CD14-positive monocyte (primary cell): ENCODE data around the gene EIF4B. TPM values are rescaled to one million over a fixed set of nuclear protein-coding genes. Genes with fewer than 3 reads are reported as not detected.

Experiments
- DNase-seq, 3 donors: peaks; one replicate each; pipeline ENCODE4 v3.0.0-alpha.2; 2011 to 2022
- H2AFZ ChIP-seq: 2 replicates; pipeline ENCODE4 v1.6.0; 2012; ENCODE audit warnings: mild to moderate bottlenecking, low read depth, low read length, inconsistent platforms; ENCODE audit not compliant: insufficient read depth, poor library complexity, severe bottlenecking
- H3K27ac ChIP-seq, 2 donors: 1 replicate in 1 of 2; 2 replicates in 1 of 2; pipeline ENCODE4 v1.5.1; 2012 to 2013; ENCODE audit warnings: low read length in 2 of 2, control low read depth in 1 of 2, inconsistent platforms in 1 of 2, low read depth in 1 of 2, mild to moderate bottlenecking in 1 of 2
- H3K27me3 ChIP-seq, 2 donors: one replicate each; pipeline versions ENCODE4 v1.6.0 to v1.6.1; 2011 to 2013; ENCODE audit warnings: low read length in 2 of 2; ENCODE audit not compliant: control insufficient read depth in 2 of 2, insufficient read depth in 2 of 2
- H3K36me3 ChIP-seq, 2 donors: replicated peaks in 1 of 2; 1 replicate in 1 of 2; 2 replicates in 1 of 2; pipeline versions ENCODE4 v1.5.1 to v1.6.1; 2012 to 2013; ENCODE audit warnings: low read length in 2 of 2, control low read depth in 1 of 2, inconsistent platforms in 1 of 2, mild to moderate bottlenecking in 1 of 2; ENCODE audit not compliant: insufficient read depth in 2 of 2, control insufficient read depth in 1 of 2
- H3K4me1 ChIP-seq, 2 donors: 1 replicate in 1 of 2; 2 replicates in 1 of 2; pipeline versions ENCODE4 v1.5.1 to v1.6.1; 2012 to 2013; ENCODE audit warnings: low read length in 2 of 2, control low read depth in 1 of 2, inconsistent platforms in 1 of 2, mild to moderate bottlenecking in 1 of 2, moderate library complexity in 1 of 2; ENCODE audit not compliant: insufficient read depth in 2 of 2, control insufficient read depth in 1 of 2
- H3K4me2 ChIP-seq: replicated peaks from 2 replicates; pipeline ENCODE3; 2012; ENCODE audit warnings: low read length, moderate library complexity, mild to moderate bottlenecking; ENCODE audit not compliant: poor library complexity, severe bottlenecking; ENCODE audit errors: extremely low read depth
- H3K4me3 ChIP-seq, 3 experiments: fragments of 200-600 bp in 1 of 3; sonication (generic) in 1 of 3; replicated peaks in 1 of 3; 1 replicate in 2 of 3; 2 replicates in 1 of 3; pipeline ENCODE4 v1.5.1; 2011 to 2013; ENCODE audit warnings: low read length in 3 of 3, mild to moderate bottlenecking in 3 of 3, control low read depth in 2 of 3, low read depth in 2 of 3, inconsistent platforms in 1 of 3, moderate library complexity in 1 of 3
- H3K79me2 ChIP-seq: 2 replicates; pipeline ENCODE4 v1.6.0; 2012; ENCODE audit warnings: mild to moderate bottlenecking, control low read depth, inconsistent platforms, low read length, moderate library complexity; ENCODE audit not compliant: insufficient read depth
- H3K9ac ChIP-seq: 2 replicates; pipeline ENCODE4 v1.6.0; 2017; ENCODE audit warnings: low read length, mild to moderate bottlenecking; ENCODE audit not compliant: insufficient read depth, poor library complexity, severe bottlenecking
- H3K9me3 ChIP-seq, 2 donors: replicated peaks in 1 of 2; 1 replicate in 1 of 2; 2 replicates in 1 of 2; pipeline versions ENCODE4 v1.5.1 to v1.6.1; 2012 to 2013; ENCODE audit warnings: low read length in 2 of 2, control low read depth in 1 of 2; ENCODE audit not compliant: control insufficient read depth in 1 of 2, insufficient read depth in 1 of 2
- H4K20me1 ChIP-seq: 2 replicates; pipeline ENCODE4 v1.6.0; 2012; ENCODE audit warnings: mild to moderate bottlenecking, low read length, control low read depth, moderate library complexity; ENCODE audit not compliant: insufficient read depth
- H3K27ac Mint-ChIP-seq, 7 donors: one replicate each; pipeline ENCODE4 v1.8.0; 2020; ENCODE audit warnings: mild to moderate bottlenecking in 7 of 7, mixed read lengths in 7 of 7, moderate library complexity in 6 of 7, inconsistent platforms in 2 of 7
- H3K27me3 Mint-ChIP-seq, 3 donors: one replicate each; pipeline ENCODE4 v1.8.0; 2021 to 2022; ENCODE audit warnings: low read depth in 3 of 3, mild to moderate bottlenecking in 3 of 3, mixed read lengths in 3 of 3, moderate library complexity in 3 of 3, inconsistent platforms in 1 of 3
- H3K36me3 Mint-ChIP-seq, 2 donors: one replicate each; pipeline ENCODE4 v1.8.0; 2020; ENCODE audit warnings: mixed read lengths in 2 of 2, inconsistent platforms in 1 of 2, mild to moderate bottlenecking in 1 of 2
- H3K4me1 Mint-ChIP-seq: one replicate; pipeline ENCODE4 v1.8.0; 2020; ENCODE audit warnings: mild to moderate bottlenecking, mixed read lengths
- H3K4me3 Mint-ChIP-seq, 2 donors: one replicate each; pipeline ENCODE4 v1.8.0; 2020; ENCODE audit warnings: mild to moderate bottlenecking in 2 of 2, mixed read lengths in 2 of 2, moderate library complexity in 1 of 2
- H3K9me3 Mint-ChIP-seq, 7 donors: one replicate each; pipeline ENCODE4 v1.8.0; 2020 to 2022; ENCODE audit warnings: mixed read lengths in 7 of 7, mild to moderate bottlenecking in 6 of 7, moderate library complexity in 6 of 7, inconsistent platforms in 2 of 7
- CTCF ChIP-seq: fragments of 200-600 bp; IDR thresholded peaks from one replicate; pipeline ENCODE4 v1.8.0; 2022; ENCODE audit warnings: antibody characterized with exemption, mild to moderate bottlenecking
- WGBS: methylation state at CpG from one replicate; pipeline ENCODE4 v1.1.5; 2013; ENCODE audit warnings: missing lambda C conversion rate; ENCODE audit not compliant: insufficient coverage; 5-methylcytosine and 5-hydroxymethylcytosine counted together
- intact Hi-C, 2 donors: fragments of 100-400 bp; cut with micrococcal nuclease; formaldehyde crosslinking; loops; one replicate each; pipeline versions ENCODE4 v1.15.0 to v1.15.1; 2023
- polyA plus RNA-seq, 3 donors: library from polyadenylated mRNA; depleted of rRNA in 1 of 3; unstranded in 2 of 3; stranded (reverse) in 1 of 3; fragments of 300-500 nt in 2 of 3; fragments of >200 nt in 1 of 3; fragmentation: Illumina TruSeq in 2 of 3; gene quantifications; 1 replicate in 2 of 3; 2 replicates in 1 of 3; pipeline ENCODE4 v1.2.3, GENCODE V29; 2012 to 2021

Gene EIF4B
- polyA plus RNA-seq, 3 donors, result 41.2 to 185 (median 58.6) TPM

GRCh38 chr12:53051881-53052412 lies 45.7 kb downstream of the EIF4B start:
- Mint-ChIP-seq H3K4me3 (no peak overlapping the region), H3K9me3 (no peaks in the 10 kb centered on the region), H3K36me3 (no peaks in the 10 kb centered on the region), H3K4me1 (peaks cover 12% of the 10 kb centered on the region), H3K27ac (no peak overlapping the region), H3K27me3 (peaks cover under 1 to 24% (median 19%) of the 10 kb centered on the region in 3 donors)
- TF ChIP-seq CTCF, result no peak
- Histone ChIP-seq H2AFZ (no peak overlapping the region), H3K4me1 (peaks cover 11 to 19% of the 10 kb centered on the region in 2 donors), H3K27ac (no peak overlapping the region), H3K79me2 (no peaks in the 10 kb centered on the region), H3K36me3 (no peaks in the 10 kb centered on the region), H4K20me1 (no peaks in the 10 kb centered on the region), H3K4me2 (no peak overlapping the region), H3K4me3 (no peak overlapping the region), H3K27me3 (no peaks in the 10 kb centered on the region), H3K9ac (no peak overlapping the region), H3K9me3 (no peaks in the 10 kb centered on the region)
- DNase-seq, result no peak
- intact Hi-C loops, result no loop called here
- 80% methylated on average over 2 of the region's 7 CpGs for WGBS

- no peaks in the 10 kb centered on the region for H3K27me3 ChIP-seq
- H3K9me3 ChIP-seq, result no peaks in the 10 kb centered on the region
- Mint-ChIP-seq H3K9me3 (no peaks in the 10 kb centered on the region), H3K27me3 (peaks cover 0 to 22% (median 19%) of the 10 kb centered on the region in 3 donors), H3K4me3 (no peak overlapping the region), H3K36me3 (no peaks in the 10 kb centered on the region), H3K27ac (no peak overlapping the region), H3K4me1 (peaks cover 12% of the 10 kb centered on the region)
- H3K27ac ChIP-seq, result no peak overlapping the region
- no peak for DNase-seq
- no peak for TF ChIP-seq CTCF
- no peaks in the 10 kb centered on the region for H4K20me1 ChIP-seq
- no peaks in the 10 kb centered on the region for H3K36me3 ChIP-seq
- H2AFZ ChIP-seq, result no peak overlapping the region
- 87% methylated on average over 3 of the region's 11 CpGs for WGBS
- intact Hi-C loops, result no loop called here
- H3K79me2 ChIP-seq, result no peaks in the 10 kb centered on the region
- H3K4me1 ChIP-seq, result peaks cover 10 to 17% of the 10 kb centered on the region in 2 donors
- H3K4me3 ChIP-seq, result no peak overlapping the region
- H3K4me2 ChIP-seq, result no peak overlapping the region
- no peak overlapping the region for H3K9ac ChIP-seq
Measured at GRCh38 chr12:53052419-53053217, 46.4 kb downstream of the EIF4B start.
